ENCODE measurements around the gene VWDE.

DNA sequence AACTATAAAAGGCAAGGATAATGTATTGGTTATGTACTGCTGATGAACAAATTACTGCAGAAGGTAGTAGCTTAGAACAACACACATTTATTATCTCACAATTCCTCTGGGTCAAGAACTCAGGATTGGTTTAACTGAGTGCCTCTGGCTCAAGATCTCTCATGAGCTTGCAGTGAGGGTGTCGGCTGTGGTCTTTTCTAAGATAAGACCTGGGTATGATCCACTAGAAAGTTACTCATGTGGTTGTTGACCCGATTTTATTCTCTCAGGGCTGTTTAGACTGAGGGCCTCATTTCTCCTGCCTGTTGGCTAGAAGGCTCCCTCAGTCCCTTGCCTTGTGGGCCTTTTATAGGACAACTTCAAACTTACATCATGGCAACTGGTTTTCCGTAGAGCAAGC, 86.7 kb downstream of the VWDE start:
- TF ChIP-seq, protein P1, sequence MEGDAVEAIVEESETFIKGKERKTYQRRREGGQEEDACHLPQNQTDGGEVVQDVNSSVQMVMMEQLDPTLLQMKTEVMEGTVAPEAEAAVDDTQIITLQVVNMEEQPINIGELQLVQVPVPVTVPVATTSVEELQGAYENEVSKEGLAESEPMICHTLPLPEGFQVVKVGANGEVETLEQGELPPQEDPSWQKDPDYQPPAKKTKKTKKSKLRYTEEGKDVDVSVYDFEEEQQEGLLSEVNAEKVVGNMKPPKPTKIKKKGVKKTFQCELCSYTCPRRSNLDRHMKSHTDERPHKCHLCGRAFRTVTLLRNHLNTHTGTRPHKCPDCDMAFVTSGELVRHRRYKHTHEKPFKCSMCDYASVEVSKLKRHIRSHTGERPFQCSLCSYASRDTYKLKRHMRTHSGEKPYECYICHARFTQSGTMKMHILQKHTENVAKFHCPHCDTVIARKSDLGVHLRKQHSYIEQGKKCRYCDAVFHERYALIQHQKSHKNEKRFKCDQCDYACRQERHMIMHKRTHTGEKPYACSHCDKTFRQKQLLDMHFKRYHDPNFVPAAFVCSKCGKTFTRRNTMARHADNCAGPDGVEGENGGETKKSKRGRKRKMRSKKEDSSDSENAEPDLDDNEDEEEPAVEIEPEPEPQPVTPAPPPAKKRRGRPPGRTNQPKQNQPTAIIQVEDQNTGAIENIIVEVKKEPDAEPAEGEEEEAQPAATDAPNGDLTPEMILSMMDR (IDR thresholded peaks at IDR 0.05), result no peak
- no peak for TF ChIP-seq ZFX (IDR thresholded peaks at IDR 0.05; ENCODE audit: borderline replicate concordance)

Measured in 22Rv1 (cell line).